Measurements from ENCODE around the gene ZNF79. TPM values are rescaled to one million over a fixed set of nuclear protein-coding genes. Genes with fewer than 3 reads are reported as not detected.

ZNF79 gene
- polyA plus RNA-seq, 2 donors: 2.3 to 2.5 TPM

DNA sequence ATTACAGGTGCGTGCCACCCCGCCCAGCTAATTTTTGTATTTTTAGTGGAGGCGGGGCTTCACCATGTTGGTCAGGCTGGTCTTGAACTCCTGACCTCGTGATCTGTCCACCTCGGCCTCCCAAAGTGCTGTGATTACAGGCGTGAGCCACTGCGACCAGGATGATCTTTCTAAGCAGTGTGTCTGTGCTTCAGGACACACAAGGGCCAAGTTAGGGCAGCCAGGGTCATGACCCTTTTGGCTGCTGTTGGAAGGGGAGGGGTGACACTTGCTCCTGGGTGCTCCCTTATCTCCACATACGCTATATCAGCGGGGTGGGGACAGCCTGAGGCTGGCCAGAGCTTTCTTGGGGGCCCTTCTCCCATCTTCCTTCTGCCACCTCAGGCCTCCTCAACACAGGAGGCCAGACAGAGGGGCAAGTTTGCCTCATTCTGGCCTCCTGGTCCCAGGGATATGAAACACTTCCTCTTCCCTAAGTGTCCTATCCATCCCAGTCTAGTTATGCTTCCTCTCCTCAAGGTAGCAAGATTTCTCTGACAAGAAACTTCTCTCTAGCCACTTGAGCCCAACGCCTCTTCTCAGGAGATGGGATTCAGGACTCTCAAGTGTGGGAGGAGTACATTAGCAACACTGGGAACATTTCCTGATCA, 1.9 kb upstream of the ZNF79 start:
- no peaks in the 10 kb centered on the region for H3K36me3 ChIP-seq (ENCODE audit: control insufficient read depth in 2 of 2, insufficient read depth in 2 of 2, low read length in 1 of 2)
- H3K4me1 ChIP-seq (ENCODE audit: control insufficient read depth in 2 of 2, insufficient read depth in 2 of 2, low read length in 1 of 2): peaks cover 0 to 24% of the 10 kb centered on the region in 2 donors
- 85 to 86% methylated on average over 10 of the region's 10 CpGs for whole genome bisulfite sequencing, 2 donors
- H3K27me3 ChIP-seq (ENCODE audit: control insufficient read depth in 1 of 2, insufficient read depth in 2 of 2, low read length in 2 of 2): no peaks in the 10 kb centered on the region
- H3K9me3 ChIP-seq (ENCODE audit: control insufficient read depth in 2 of 2, insufficient read depth in 1 of 2, low read depth in 1 of 2, low read length in 1 of 2): no peaks in the 10 kb centered on the region
- H3K27ac ChIP-seq (ENCODE audit: low read depth in 2 of 2, low read length in 1 of 2): peak overlapping the region in 1 of 2 donors; percentile 4
- H3K4me3 ChIP-seq (ENCODE audit: low read depth in 1 of 2, low read length in 2 of 2): no peak overlapping the region

DNA sequence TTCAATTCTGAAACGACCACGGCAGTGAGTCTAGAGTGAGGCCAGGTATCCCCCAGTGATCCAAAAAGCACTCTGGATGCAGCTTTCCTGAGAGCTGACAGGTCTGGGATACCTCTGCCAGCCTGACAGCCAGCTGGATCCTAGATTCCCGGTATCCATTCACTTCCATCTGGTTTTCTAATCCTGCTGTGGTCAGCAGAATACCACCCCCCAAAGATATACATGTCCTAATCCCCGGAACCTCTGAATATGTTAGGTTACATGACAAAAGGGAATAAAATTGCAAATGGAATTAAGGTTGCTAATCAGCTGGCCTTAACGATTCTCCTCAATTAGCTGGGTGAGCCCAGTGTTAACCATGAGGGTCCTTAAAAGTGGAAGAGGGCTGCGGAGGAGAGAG, 1.4 kb upstream of the ZNF79 start:
- no peak overlapping the region for H3K4me3 ChIP-seq (ENCODE audit: low read depth in 1 of 2, low read length in 2 of 2)
- 41 to 58% methylated on average over 6 of the region's 6 CpGs for WGBS, 2 donors
- no peaks in the 10 kb centered on the region for H3K9me3 ChIP-seq (ENCODE audit: control insufficient read depth in 2 of 2, insufficient read depth in 1 of 2, low read depth in 1 of 2, low read length in 1 of 2)

DNA sequence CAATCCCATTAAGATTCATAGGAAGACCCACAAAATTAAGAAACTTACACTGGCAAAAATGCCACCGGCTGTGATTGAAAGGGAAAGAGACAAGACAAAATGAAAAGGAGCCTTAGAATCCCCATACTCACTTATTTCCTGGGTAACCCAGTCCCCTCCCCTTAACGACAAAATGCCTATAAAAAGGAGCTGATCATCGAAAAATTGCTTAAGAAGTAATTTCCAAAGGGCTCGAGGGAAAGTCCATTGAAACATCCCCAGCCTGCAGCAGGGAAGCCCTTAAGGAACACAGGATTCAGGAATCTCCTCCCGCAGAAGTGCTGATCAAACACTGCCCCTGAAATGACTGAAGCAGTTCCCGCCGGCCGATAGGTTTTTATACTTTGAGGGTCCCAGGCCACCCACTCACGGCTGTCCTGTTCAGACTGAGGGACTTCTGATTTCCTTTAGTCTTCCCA, 677 bp upstream of the ZNF79 start:
- Histone ChIP-seq H3K4me1 (ENCODE audit: control insufficient read depth in 2 of 2, insufficient read depth in 2 of 2, low read length in 1 of 2) (peaks cover 0 to 14% of the 10 kb centered on the region in 2 donors), H3K36me3 (ENCODE audit: control insufficient read depth in 2 of 2, insufficient read depth in 2 of 2, low read length in 1 of 2) (no peaks in the 10 kb centered on the region)

More for the DNA sequence above, 1.4 kb upstream of the ZNF79 start:
- Histone ChIP-seq H3K4me1 (ENCODE audit: control insufficient read depth in 2 of 2, insufficient read depth in 2 of 2, low read length in 1 of 2) (peaks cover 0 to 20% of the 10 kb centered on the region in 2 donors), H3K36me3 (ENCODE audit: control insufficient read depth in 2 of 2, insufficient read depth in 2 of 2, low read length in 1 of 2) (no peaks in the 10 kb centered on the region), H3K27ac (ENCODE audit: low read depth in 2 of 2, low read length in 1 of 2) (peak overlapping the region in 1 of 2 donors; percentile 13), H3K27me3 (ENCODE audit: control insufficient read depth in 1 of 2, insufficient read depth in 2 of 2, low read length in 2 of 2) (no peaks in the 10 kb centered on the region)

DNA sequence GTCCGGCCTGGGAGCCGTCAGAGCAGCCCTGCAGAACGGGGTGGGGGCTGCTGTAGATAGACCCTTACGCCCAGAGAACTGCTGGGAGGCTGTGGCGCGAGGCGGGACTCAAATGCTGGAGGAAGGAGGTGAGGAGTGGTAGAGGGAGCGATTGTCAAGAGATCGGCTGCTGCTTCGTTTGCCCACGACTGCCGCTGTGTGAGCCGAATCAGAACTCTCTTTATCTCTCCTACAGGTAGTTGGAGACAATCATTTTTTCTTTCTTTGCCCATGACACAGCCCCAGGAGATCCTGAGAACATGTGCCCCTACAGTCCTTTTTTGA, 456 bp downstream of the ZNF79 start:
- Histone ChIP-seq H3K4me1 (ENCODE audit: control insufficient read depth in 2 of 2, insufficient read depth in 2 of 2, low read length in 1 of 2) (peaks cover 0 to 5% of the 10 kb centered on the region in 2 donors), H3K4me3 (ENCODE audit: low read depth in 1 of 2, low read length in 2 of 2) (peak overlapping the region; percentile 70 to 89), H3K27ac (ENCODE audit: low read depth in 2 of 2, low read length in 1 of 2) (peak overlapping the region; percentile 93 to 96), H3K36me3 (ENCODE audit: control insufficient read depth in 2 of 2, insufficient read depth in 2 of 2, low read length in 1 of 2) (peaks cover 0 to 3% of the 10 kb centered on the region in 2 donors), H3K27me3 (ENCODE audit: control insufficient read depth in 1 of 2, insufficient read depth in 2 of 2, low read length in 2 of 2) (no peaks in the 10 kb centered on the region), H3K9me3 (ENCODE audit: control insufficient read depth in 2 of 2, insufficient read depth in 1 of 2, low read depth in 1 of 2, low read length in 1 of 2) (no peaks in the 10 kb centered on the region)
- WGBS, 2 donors: 0 to 1% methylated on average over 13 of the region's 13 CpGs

More for the DNA sequence above, 677 bp upstream of the ZNF79 start:
- Histone ChIP-seq H3K9me3 (ENCODE audit: control insufficient read depth in 2 of 2, insufficient read depth in 1 of 2, low read depth in 1 of 2, low read length in 1 of 2) (no peaks in the 10 kb centered on the region), H3K27me3 (ENCODE audit: control insufficient read depth in 1 of 2, insufficient read depth in 2 of 2, low read length in 2 of 2) (no peaks in the 10 kb centered on the region), H3K27ac (ENCODE audit: low read depth in 2 of 2, low read length in 1 of 2) (peak overlapping the region; percentile 93 to 96), H3K4me3 (ENCODE audit: low read depth in 1 of 2, low read length in 2 of 2) (peak overlapping the region; percentile 70 to 89)
- WGBS, 2 donors: 1 to 2% methylated on average over 9 of the region's 9 CpGs

DNA sequence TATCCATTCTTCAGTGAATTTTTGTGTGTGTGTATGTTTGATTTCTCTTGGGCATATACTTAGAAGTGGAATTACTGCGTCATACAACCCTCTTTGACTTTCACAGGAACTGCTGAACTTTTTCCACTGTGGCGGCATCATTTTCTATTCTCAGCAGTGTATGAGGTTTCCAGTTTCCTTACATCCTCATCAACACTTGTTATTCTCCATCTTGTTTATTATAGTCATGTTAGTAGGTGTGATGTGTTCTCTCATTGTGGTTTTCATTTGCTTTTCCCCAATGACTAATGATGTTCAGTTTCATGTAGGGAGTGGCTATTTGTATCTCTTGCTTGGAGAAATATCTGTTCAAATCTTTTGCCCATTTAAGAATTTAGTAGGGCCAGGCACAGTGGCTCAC, 2.6 kb downstream of the ZNF79 start:
- 78 to 85% methylated on average over 2 of the region's 2 CpGs for WGBS, 2 donors
- Histone ChIP-seq H3K4me3 (ENCODE audit: low read depth in 1 of 2, low read length in 2 of 2) (no peak overlapping the region), H3K36me3 (ENCODE audit: control insufficient read depth in 2 of 2, insufficient read depth in 2 of 2, low read length in 1 of 2) (peaks cover 0 to 3% of the 10 kb centered on the region in 2 donors), H3K27ac (ENCODE audit: low read depth in 2 of 2, low read length in 1 of 2) (no peak overlapping the region), H3K27me3 (ENCODE audit: control insufficient read depth in 1 of 2, insufficient read depth in 2 of 2, low read length in 2 of 2) (no peaks in the 10 kb centered on the region), H3K9me3 (ENCODE audit: control insufficient read depth in 2 of 2, insufficient read depth in 1 of 2, low read depth in 1 of 2, low read length in 1 of 2) (no peaks in the 10 kb centered on the region), H3K4me1 (ENCODE audit: control insufficient read depth in 2 of 2, insufficient read depth in 2 of 2, low read length in 1 of 2) (peaks cover 0 to 5% of the 10 kb centered on the region in 2 donors)

DNA sequence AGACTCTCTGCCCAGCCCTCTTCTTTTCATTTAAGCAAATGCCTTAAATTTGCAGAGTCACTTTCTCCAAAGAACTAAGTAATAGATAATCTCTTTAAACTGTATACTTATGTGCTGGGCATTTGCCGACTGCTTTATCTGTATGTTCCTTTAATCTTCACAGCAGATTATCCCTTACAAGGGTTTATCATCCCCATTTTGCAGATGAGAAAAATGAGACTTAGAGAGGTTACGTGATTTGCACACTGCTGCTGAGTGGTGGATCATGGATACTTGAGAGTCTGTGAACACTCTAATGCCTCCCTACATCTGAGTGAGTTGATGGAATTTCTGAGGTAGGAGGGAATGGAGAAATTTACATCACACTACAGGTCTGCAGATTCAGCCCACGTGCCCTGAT, 4.2 kb downstream of the ZNF79 start:
- 89 to 90% methylated on average over 3 of the region's 3 CpGs for WGBS, 2 donors

DNA sequence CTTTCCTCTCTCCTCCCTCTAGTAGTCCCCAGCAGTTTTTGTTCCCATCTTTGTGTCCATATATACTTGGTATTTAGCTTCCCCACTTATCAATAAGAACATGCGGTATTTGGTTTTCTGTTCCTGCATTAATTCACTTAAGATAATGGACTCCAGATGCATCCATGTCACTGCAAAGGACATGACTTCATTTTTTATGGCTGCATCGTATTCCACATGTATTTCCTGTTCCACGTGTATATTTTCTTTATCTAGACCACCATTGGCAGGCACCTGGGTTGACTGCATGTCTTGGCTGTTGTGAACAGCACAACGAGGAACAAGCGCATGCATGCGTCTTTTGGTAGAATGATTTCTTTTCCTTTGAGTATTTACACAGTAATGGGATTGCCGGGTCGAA, 6.2 kb downstream of the ZNF79 start:
- Histone ChIP-seq H3K27ac (ENCODE audit: low read depth in 2 of 2, low read length in 1 of 2) (no peak overlapping the region), H3K27me3 (ENCODE audit: control insufficient read depth in 1 of 2, insufficient read depth in 2 of 2, low read length in 2 of 2) (no peaks in the 10 kb centered on the region), H3K9me3 (ENCODE audit: control insufficient read depth in 2 of 2, insufficient read depth in 1 of 2, low read depth in 1 of 2, low read length in 1 of 2) (no peaks in the 10 kb centered on the region), H3K4me3 (ENCODE audit: low read depth in 1 of 2, low read length in 2 of 2) (no peak overlapping the region), H3K4me1 (ENCODE audit: control insufficient read depth in 2 of 2, insufficient read depth in 2 of 2, low read length in 1 of 2) (no peaks in the 10 kb centered on the region), H3K36me3 (ENCODE audit: control insufficient read depth in 2 of 2, insufficient read depth in 2 of 2, low read length in 1 of 2) (peaks cover 13 to 18% of the 10 kb centered on the region in 2 donors)
- 95 to 96% methylated on average over 8 of the region's 8 CpGs for WGBS, 2 donors

More for the DNA sequence above, 4.2 kb downstream of the ZNF79 start:
- Histone ChIP-seq H3K4me1 (ENCODE audit: control insufficient read depth in 2 of 2, insufficient read depth in 2 of 2, low read length in 1 of 2) (no peaks in the 10 kb centered on the region), H3K4me3 (ENCODE audit: low read depth in 1 of 2, low read length in 2 of 2) (no peak overlapping the region), H3K27ac (ENCODE audit: low read depth in 2 of 2, low read length in 1 of 2) (no peak overlapping the region), H3K9me3 (ENCODE audit: control insufficient read depth in 2 of 2, insufficient read depth in 1 of 2, low read depth in 1 of 2, low read length in 1 of 2) (no peaks in the 10 kb centered on the region), H3K36me3 (ENCODE audit: control insufficient read depth in 2 of 2, insufficient read depth in 2 of 2, low read length in 1 of 2) (peaks cover 4 to 7% of the 10 kb centered on the region in 2 donors), H3K27me3 (ENCODE audit: control insufficient read depth in 1 of 2, insufficient read depth in 2 of 2, low read length in 2 of 2) (no peaks in the 10 kb centered on the region)

DNA sequence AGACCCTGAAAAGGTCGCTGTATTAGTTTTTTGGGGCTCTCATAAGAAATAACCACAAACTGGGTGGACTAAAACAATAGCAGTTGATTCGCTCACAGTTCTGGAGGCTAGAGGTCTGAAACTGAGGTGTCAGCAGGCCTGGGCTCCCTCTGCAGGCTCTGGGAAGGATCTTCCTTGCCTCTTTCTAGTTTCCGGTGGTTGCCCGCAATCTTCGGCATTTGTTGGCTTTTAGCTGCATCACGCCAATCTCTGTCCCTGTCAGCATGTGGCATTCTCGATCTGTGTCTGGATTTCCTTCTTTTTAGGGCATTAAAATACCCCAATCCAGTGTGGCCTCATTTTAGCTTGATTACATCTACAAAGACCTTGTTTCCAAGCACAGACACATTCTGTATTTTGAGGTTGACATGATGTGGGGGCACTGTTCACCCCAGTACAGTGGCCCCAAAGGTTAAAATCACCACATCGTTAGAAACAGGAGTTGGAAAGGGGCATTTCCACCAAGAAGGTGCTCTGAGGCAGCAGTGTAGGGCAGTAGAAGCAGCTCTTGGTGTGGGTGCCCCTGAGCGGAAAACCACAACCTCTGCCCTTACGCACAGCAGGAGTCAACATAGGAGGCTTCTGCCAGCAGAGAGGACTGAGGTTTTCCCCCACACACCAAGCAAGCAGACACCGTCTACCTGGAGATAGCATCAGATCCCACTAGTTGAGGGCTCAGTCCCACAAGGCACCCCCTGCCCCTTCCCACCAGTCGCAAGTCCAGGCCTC, 13.5 kb downstream of the ZNF79 start:
- 87% methylated on average over 12 of the region's 12 CpGs for WGBS, 2 donors
- H3K4me1 ChIP-seq (ENCODE audit: control insufficient read depth in 2 of 2, insufficient read depth in 2 of 2, low read length in 1 of 2): no peaks in the 10 kb centered on the region
- no peaks in the 10 kb centered on the region for H3K9me3 ChIP-seq (ENCODE audit: control insufficient read depth in 2 of 2, insufficient read depth in 1 of 2, low read depth in 1 of 2, low read length in 1 of 2)
- H3K27me3 ChIP-seq (ENCODE audit: control insufficient read depth in 1 of 2, insufficient read depth in 2 of 2, low read length in 2 of 2): no peaks in the 10 kb centered on the region
- peaks cover 32 to 45% of the 10 kb centered on the region in 2 donors for H3K36me3 ChIP-seq (ENCODE audit: control insufficient read depth in 2 of 2, insufficient read depth in 2 of 2, low read length in 1 of 2)
- H3K4me3 ChIP-seq (ENCODE audit: low read depth in 1 of 2, low read length in 2 of 2): no peak overlapping the region
- H3K27ac ChIP-seq (ENCODE audit: low read depth in 2 of 2, low read length in 1 of 2): no peak overlapping the region

DNA sequence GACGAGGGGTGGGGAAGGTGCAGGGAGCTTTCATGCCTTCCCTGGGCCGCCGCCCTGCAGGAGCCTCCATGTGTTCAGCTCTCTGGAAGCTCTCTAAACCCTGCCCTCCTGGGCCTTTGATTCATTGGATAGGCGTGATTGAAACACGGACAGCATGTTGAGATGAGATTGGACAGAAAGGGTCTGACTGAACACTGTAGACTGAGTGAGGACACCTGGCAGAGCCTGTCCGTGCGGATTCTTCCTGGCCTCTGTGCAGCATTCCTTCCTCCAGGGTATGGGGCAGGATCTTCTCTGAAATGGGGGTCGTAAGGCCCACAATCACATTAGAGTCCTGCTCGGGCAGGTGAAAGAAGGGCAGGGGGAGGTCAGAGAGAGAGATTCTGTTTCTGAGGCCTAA, 14.2 kb downstream of the ZNF79 start:
- no peaks in the 10 kb centered on the region for H3K9me3 ChIP-seq (ENCODE audit: control insufficient read depth in 2 of 2, insufficient read depth in 1 of 2, low read depth in 1 of 2, low read length in 1 of 2)
- H3K27ac ChIP-seq (ENCODE audit: low read depth in 2 of 2, low read length in 1 of 2): no peak overlapping the region
- H3K36me3 ChIP-seq (ENCODE audit: control insufficient read depth in 2 of 2, insufficient read depth in 2 of 2, low read length in 1 of 2): peaks cover 28 to 40% of the 10 kb centered on the region in 2 donors
- H3K4me3 ChIP-seq (ENCODE audit: low read depth in 1 of 2, low read length in 2 of 2): no peak overlapping the region
- 91 to 94% methylated on average over 9 of the region's 9 CpGs for WGBS, 2 donors
- H3K27me3 ChIP-seq (ENCODE audit: control insufficient read depth in 1 of 2, insufficient read depth in 2 of 2, low read length in 2 of 2): no peaks in the 10 kb centered on the region
- H3K4me1 ChIP-seq (ENCODE audit: control insufficient read depth in 2 of 2, insufficient read depth in 2 of 2, low read length in 1 of 2): no peaks in the 10 kb centered on the region

Data from esophagus (tissue), 2 donors.